Stimulated activated memory B cell treated with anti-CD40 and anti-IgM and Interleukin-4, amounts not matched to agents 10 μg/mL and 1 μg/mL and 100 μg/mL, for 72 hours (primary cell): ENCODE data around the gene HILPDA.
"Not testable (repeated sequence)": the region's sequence is repeated elsewhere in the genome, so short reads cannot be mapped to it uniquely, and the experiment has no call there.

ENCODE experiments used
- ATAC-seq: fragments of 150-1000 bp; cut with Tn5 transposase; 2 replicates; pipeline ENCODE4 v1.10.0; 2021
- H3K27ac Mint-ChIP-seq: one replicate; pipeline ENCODE4 v1.8.0; 2022; ENCODE audit warnings: mild to moderate bottlenecking, mixed read lengths
- H3K27me3 Mint-ChIP-seq: one replicate; pipeline ENCODE4 v1.8.0; 2022; ENCODE audit warnings: mixed read lengths
- H3K36me3 Mint-ChIP-seq: one replicate; pipeline ENCODE4 v1.8.0; 2022; ENCODE audit warnings: mixed read lengths
- H3K4me1 Mint-ChIP-seq: one replicate; pipeline ENCODE4 v1.8.0; 2022; ENCODE audit warnings: mixed read lengths
- H3K4me3 Mint-ChIP-seq: one replicate; pipeline ENCODE4 v1.8.0; 2022; ENCODE audit warnings: mild to moderate bottlenecking, moderate library complexity, mixed read lengths
- H3K9me3 Mint-ChIP-seq: one replicate; pipeline ENCODE4 v1.8.0; 2022; ENCODE audit warnings: mixed read lengths

Gene HILPDA

GRCh38 chr7:128448751-128449302, 6.9 kb upstream of the HILPDA start:
- no peaks in the 10 kb centered on the region for H3K36me3 Mint-ChIP-seq
- no peaks in the 10 kb centered on the region for H3K9me3 Mint-ChIP-seq
- H3K4me3 Mint-ChIP-seq = no peak overlapping the region
- ATAC-seq = no peak
- no peak overlapping the region for H3K27ac Mint-ChIP-seq
- H3K27me3 Mint-ChIP-seq = no peaks in the 10 kb centered on the region
- H3K4me1 Mint-ChIP-seq = peaks cover 20% of the 10 kb centered on the region

GRCh38 chr7:128450409-128450808, 5.3 kb upstream of the HILPDA start:
- peak; percentile 52 for ATAC-seq
- Mint-ChIP-seq H3K4me1 (peaks cover 18% of the 10 kb centered on the region), H3K9me3 (no peaks in the 10 kb centered on the region), H3K27me3 (no peaks in the 10 kb centered on the region), H3K4me3 (peak overlapping the region; percentile 15), H3K36me3 (no peaks in the 10 kb centered on the region), H3K27ac (no peak overlapping the region)

- Mint-ChIP-seq H3K4me3 (no peak overlapping the region), H3K9me3 (no peaks in the 10 kb centered on the region), H3K36me3 (no peaks in the 10 kb centered on the region), H3K27ac (no peak overlapping the region), H3K27me3 (no peaks in the 10 kb centered on the region), H3K4me1 (peaks cover 19% of the 10 kb centered on the region)
- ATAC-seq = no peak
Measured at GRCh38 chr7:128450913-128451312, 4.8 kb upstream of the HILPDA start.

- ATAC-seq = no peak
- Mint-ChIP-seq H3K27me3 (no peaks in the 10 kb centered on the region), H3K27ac (no peak overlapping the region), H3K4me1 (peaks cover 35% of the 10 kb centered on the region), H3K36me3 (no peaks in the 10 kb centered on the region), H3K4me3 (no peak overlapping the region), H3K9me3 (no peaks in the 10 kb centered on the region)
Measured at GRCh38 chr7:128452552-128452951, 3.1 kb upstream of the HILPDA start.

- Mint-ChIP-seq H3K36me3 (peaks cover 11% of the 10 kb centered on the region), H3K4me3 (no peak overlapping the region), H3K27ac (peak overlapping the region; percentile 98), H3K9me3 (no peaks in the 10 kb centered on the region), H3K4me1 (peaks cover 51% of the 10 kb centered on the region), H3K27me3 (no peaks in the 10 kb centered on the region)
- ATAC-seq = no peak
Measured at GRCh38 chr7:128453836-128454804, 1.6 kb upstream of the HILPDA start.

GRCh38 chr7:128454808-128455542, 703 bp upstream of the HILPDA start:
- ATAC-seq = no peak
- H3K4me1 Mint-ChIP-seq = peaks cover 58% of the 10 kb centered on the region
- peak overlapping the region; percentile 93 for H3K4me3 Mint-ChIP-seq
- peaks cover 11% of the 10 kb centered on the region for H3K36me3 Mint-ChIP-seq
- H3K27me3 Mint-ChIP-seq = no peaks in the 10 kb centered on the region
- peak overlapping the region; percentile 98 for H3K27ac Mint-ChIP-seq
- no peaks in the 10 kb centered on the region for H3K9me3 Mint-ChIP-seq

- Mint-ChIP-seq H3K4me3 (peak overlapping the region; percentile 93), H3K9me3 (no peaks in the 10 kb centered on the region), H3K27me3 (no peaks in the 10 kb centered on the region), H3K4me1 (peaks cover 50% of the 10 kb centered on the region), H3K27ac (peak overlapping the region; percentile 98), H3K36me3 (peaks cover 11% of the 10 kb centered on the region)
- ATAC-seq = no peak
Measured at GRCh38 chr7:128456255-128456725, 612 bp downstream of the HILPDA start.

- peak overlapping the region; percentile 93 for H3K4me3 Mint-ChIP-seq
- peaks cover 11% of the 10 kb centered on the region for H3K36me3 Mint-ChIP-seq
- H3K9me3 Mint-ChIP-seq, H3K27me3 Mint-ChIP-seq, ATAC-seq: not testable (repeated sequence)
- peak overlapping the region; percentile 83 for H3K27ac Mint-ChIP-seq
- H3K4me1 Mint-ChIP-seq = peaks cover 50% of the 10 kb centered on the region
Measured at GRCh38 chr7:128457385-128457784, 1.7 kb downstream of the HILPDA start.

GRCh38 chr7:128458956-128459355, 3.3 kb downstream of the HILPDA start:
- H3K9me3 Mint-ChIP-seq = no peaks in the 10 kb centered on the region
- peak; percentile 59 for ATAC-seq
- peak overlapping the region; percentile 54 for H3K4me3 Mint-ChIP-seq
- H3K4me1 Mint-ChIP-seq = peaks cover 50% of the 10 kb centered on the region
- peak overlapping the region; percentile 83 for H3K27ac Mint-ChIP-seq
- no peaks in the 10 kb centered on the region for H3K27me3 Mint-ChIP-seq
- peaks cover 13% of the 10 kb centered on the region for H3K36me3 Mint-ChIP-seq

- no peaks in the 10 kb centered on the region for H3K9me3 Mint-ChIP-seq
- H3K4me3 Mint-ChIP-seq = peak overlapping the region; percentile 25
- H3K4me1 Mint-ChIP-seq = peaks cover 50% of the 10 kb centered on the region
- H3K27ac Mint-ChIP-seq = peak overlapping the region; percentile 83
- H3K36me3 Mint-ChIP-seq = peaks cover 18% of the 10 kb centered on the region
- ATAC-seq = peak; percentile 63
- H3K27me3 Mint-ChIP-seq = no peaks in the 10 kb centered on the region
Measured at GRCh38 chr7:128459394-128459878, 3.8 kb downstream of the HILPDA start.

GRCh38 chr7:128462460-128462859, 6.8 kb downstream of the HILPDA start:
- Mint-ChIP-seq H3K9me3 (no peaks in the 10 kb centered on the region), H3K4me3 (no peak overlapping the region), H3K36me3 (peaks cover 22% of the 10 kb centered on the region), H3K27me3 (no peaks in the 10 kb centered on the region), H3K4me1 (peaks cover 26% of the 10 kb centered on the region), H3K27ac (no peak overlapping the region)
- ATAC-seq = no peak

GRCh38 chr7:128463345-128463744, 7.7 kb downstream of the HILPDA start:
- Mint-ChIP-seq H3K36me3 (peaks cover 24% of the 10 kb centered on the region), H3K4me1 (peaks cover 17% of the 10 kb centered on the region)
- H3K27me3 Mint-ChIP-seq = not testable (repeated sequence)

GRCh38 chr7:128463933-128464332, 8.3 kb downstream of the HILPDA start:
- H3K27me3 Mint-ChIP-seq, H3K4me3 Mint-ChIP-seq, H3K9me3 Mint-ChIP-seq, H3K27ac Mint-ChIP-seq, ATAC-seq: not testable (repeated sequence)
- peaks cover 23% of the 10 kb centered on the region for H3K36me3 Mint-ChIP-seq
- peaks cover 11% of the 10 kb centered on the region for H3K4me1 Mint-ChIP-seq

More at GRCh38 chr7:128463345-128463744, 7.7 kb downstream of the HILPDA start:
- not testable (repeated sequence) for ATAC-seq, H3K9me3 Mint-ChIP-seq, H3K4me3 Mint-ChIP-seq, H3K27ac Mint-ChIP-seq

GRCh38 chr7:128466871-128467270, 11.2 kb downstream of the HILPDA start:
- H3K27me3 Mint-ChIP-seq, H3K4me3 Mint-ChIP-seq, H3K9me3 Mint-ChIP-seq, ATAC-seq, H3K4me1 Mint-ChIP-seq, H3K27ac Mint-ChIP-seq: not testable (repeated sequence)
- H3K36me3 Mint-ChIP-seq = peaks cover 23% of the 10 kb centered on the region
